ENCODE results near the gene NCBP3.

DNA sequence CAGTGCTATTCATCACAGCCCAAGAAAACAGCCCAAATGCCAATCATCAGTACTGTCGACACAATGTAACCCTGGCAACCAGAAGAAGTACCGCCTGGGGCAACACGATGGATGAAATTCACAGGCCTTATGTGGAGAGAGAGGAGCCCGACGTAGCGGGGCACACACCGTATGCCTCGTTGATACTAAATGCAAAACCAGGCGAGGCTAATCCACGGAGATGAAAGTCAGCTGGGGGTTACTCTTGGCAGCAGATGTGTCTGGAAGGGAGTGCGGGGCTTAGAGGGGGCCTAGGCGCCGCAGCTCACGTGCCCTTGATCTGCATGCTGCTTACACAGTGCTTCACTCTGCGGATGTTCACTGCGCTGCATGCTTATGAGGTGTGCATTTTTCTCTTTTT is 74.9 kb downstream of the NCBP3 start:
- TF ChIP-seq CTCF (IDR thresholded peaks at IDR 0.05) (no peak), POLR2A (IDR thresholded peaks at IDR 0.05) (no peak)
